ENCODE measurements around the gene DLGAP1.

DNA sequence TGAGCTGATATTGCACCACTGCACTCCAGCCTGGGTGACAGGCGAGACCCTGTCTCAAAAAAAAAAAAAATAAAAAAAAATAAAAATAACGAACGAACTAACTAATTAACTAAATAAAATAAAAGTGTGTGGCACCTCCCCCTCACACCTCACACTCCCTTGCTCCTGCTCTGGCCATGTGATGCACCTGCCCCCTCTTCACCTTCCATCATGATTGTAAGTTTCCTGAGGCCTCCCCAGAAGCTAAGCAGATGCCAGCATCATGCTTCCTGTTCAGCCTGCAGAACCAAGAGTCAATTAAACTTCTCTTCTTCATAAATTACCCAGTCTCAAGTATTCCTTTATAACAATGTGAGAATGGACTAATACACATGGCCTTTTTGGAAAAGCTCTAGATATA lies 773.0 kb downstream of the DLGAP1 start:
- TF ChIP-seq, protein P1, sequence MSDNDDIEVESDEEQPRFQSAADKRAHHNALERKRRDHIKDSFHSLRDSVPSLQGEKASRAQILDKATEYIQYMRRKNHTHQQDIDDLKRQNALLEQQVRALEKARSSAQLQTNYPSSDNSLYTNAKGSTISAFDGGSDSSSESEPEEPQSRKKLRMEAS (IDR thresholded peaks at IDR 0.05): no peak
- TF ChIP-seq RAD21 (IDR thresholded peaks at IDR 0.05; ENCODE audit: low read depth): no peak
- TF ChIP-seq TAF1 (IDR thresholded peaks at IDR 0.05; ENCODE audit: low read depth): no peak
- no peak for TF ChIP-seq EP300 (IDR thresholded peaks at IDR 0.05; ENCODE audit: borderline replicate concordance)
- TF ChIP-seq YY1 (IDR thresholded peaks at IDR 0.05; ENCODE audit: low read depth): no peak
- TF ChIP-seq CEBPB (IDR thresholded peaks at IDR 0.05): no peak
- no peak for TF ChIP-seq ZBTB7A (IDR thresholded peaks at IDR 0.05; ENCODE audit: low read depth)
- TF ChIP-seq, protein P2, sequence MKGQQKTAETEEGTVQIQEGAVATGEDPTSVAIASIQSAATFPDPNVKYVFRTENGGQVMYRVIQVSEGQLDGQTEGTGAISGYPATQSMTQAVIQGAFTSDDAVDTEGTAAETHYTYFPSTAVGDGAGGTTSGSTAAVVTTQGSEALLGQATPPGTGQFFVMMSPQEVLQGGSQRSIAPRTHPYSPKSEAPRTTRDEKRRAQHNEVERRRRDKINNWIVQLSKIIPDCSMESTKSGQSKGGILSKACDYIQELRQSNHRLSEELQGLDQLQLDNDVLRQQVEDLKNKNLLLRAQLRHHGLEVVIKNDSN (IDR thresholded peaks at IDR 0.05): no peak
- TF ChIP-seq, protein P3, sequence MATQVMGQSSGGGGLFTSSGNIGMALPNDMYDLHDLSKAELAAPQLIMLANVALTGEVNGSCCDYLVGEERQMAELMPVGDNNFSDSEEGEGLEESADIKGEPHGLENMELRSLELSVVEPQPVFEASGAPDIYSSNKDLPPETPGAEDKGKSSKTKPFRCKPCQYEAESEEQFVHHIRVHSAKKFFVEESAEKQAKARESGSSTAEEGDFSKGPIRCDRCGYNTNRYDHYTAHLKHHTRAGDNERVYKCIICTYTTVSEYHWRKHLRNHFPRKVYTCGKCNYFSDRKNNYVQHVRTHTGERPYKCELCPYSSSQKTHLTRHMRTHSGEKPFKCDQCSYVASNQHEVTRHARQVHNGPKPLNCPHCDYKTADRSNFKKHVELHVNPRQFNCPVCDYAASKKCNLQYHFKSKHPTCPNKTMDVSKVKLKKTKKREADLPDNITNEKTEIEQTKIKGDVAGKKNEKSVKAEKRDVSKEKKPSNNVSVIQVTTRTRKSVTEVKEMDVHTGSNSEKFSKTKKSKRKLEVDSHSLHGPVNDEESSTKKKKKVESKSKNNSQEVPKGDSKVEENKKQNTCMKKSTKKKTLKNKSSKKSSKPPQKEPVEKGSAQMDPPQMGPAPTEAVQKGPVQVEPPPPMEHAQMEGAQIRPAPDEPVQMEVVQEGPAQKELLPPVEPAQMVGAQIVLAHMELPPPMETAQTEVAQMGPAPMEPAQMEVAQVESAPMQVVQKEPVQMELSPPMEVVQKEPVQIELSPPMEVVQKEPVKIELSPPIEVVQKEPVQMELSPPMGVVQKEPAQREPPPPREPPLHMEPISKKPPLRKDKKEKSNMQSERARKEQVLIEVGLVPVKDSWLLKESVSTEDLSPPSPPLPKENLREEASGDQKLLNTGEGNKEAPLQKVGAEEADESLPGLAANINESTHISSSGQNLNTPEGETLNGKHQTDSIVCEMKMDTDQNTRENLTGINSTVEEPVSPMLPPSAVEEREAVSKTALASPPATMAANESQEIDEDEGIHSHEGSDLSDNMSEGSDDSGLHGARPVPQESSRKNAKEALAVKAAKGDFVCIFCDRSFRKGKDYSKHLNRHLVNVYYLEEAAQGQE (IDR thresholded peaks at IDR 0.05; ENCODE audit: low read depth): no peak
- no peak for TF ChIP-seq EGR1 (IDR thresholded peaks at IDR 0.05)
- no peak for TF ChIP-seq NFIC (IDR thresholded peaks at IDR 0.05)
- TF ChIP-seq TEAD4 (IDR thresholded peaks at IDR 0.05): no peak
- no peak for TF ChIP-seq FOXM1 (IDR thresholded peaks at IDR 0.05; ENCODE audit: borderline replicate concordance, low read depth)
- no peak for TF ChIP-seq TCF12 (IDR thresholded peaks at IDR 0.05; ENCODE audit: low read depth)

Data from Ishikawa (cell line).